GM12891 (cell line): ENCODE results near the gene SNAPC2.
A peak's percentile ranks its signal among the peaks of the same experiment; 100 is the strongest.

ENCODE experiments used
- DNase-seq: peaks from one replicate; pipeline ENCODE4 v3.0.0; 2011; ENCODE audit warnings: low spot score; ENCODE audit not compliant: insufficient read length
- FAIRE-seq: peaks from 2 replicates; lab custom pipeline; 2011; peaks lifted over from hg19 to GRCh38; lab: Jason Lieb, UNC
- PAX5 ChIP-seq: IDR thresholded peaks from 2 replicates; pipeline ENCODE4 v1.6.1; 2011; ENCODE audit warnings: low read length, moderate library complexity, mild to moderate bottlenecking; ENCODE audit not compliant: insufficient read depth, severe bottlenecking
- POLR2A ChIP-seq: IDR thresholded peaks from 2 replicates; pipeline ENCODE4 v1.6.1; 2011; ENCODE audit warnings: low read depth, low read length, control low read depth
- POLR2AphosphoS5 ChIP-seq: IDR thresholded peaks from 2 replicates; pipeline ENCODE4 v1.6.1; 2011; ENCODE audit warnings: low read depth, low read length, control low read depth
- POU2F2 ChIP-seq: IDR thresholded peaks from 2 replicates; pipeline ENCODE4 v1.6.1; 2011; ENCODE audit warnings: low read depth, mild to moderate bottlenecking, control low read depth, low read length, moderate library complexity
- SPI1 ChIP-seq: IDR thresholded peaks from 2 replicates; pipeline ENCODE4 v1.6.1; 2011; ENCODE audit warnings: low read depth, low read length, control low read depth
- TAF1 ChIP-seq: IDR thresholded peaks from 2 replicates; pipeline ENCODE4 v1.6.1; 2011; ENCODE audit warnings: low read depth, low read length, control low read depth

The SNAPC2 gene

GRCh38 chr19:7909471-7910067, 10.6 kb upstream of the SNAPC2 start:
- TF ChIP-seq POU2F2, result no peak
- TF ChIP-seq PAX5, result no peak
- TF ChIP-seq POLR2AphosphoS5, result no peak
- no peak for TF ChIP-seq POLR2A
- no peak for TF ChIP-seq TAF1
- no peak for TF ChIP-seq SPI1
- DNase-seq, result no peak
- FAIRE-seq, result no peak

- no peak for TF ChIP-seq TAF1
- TF ChIP-seq POLR2AphosphoS5, result no peak
- no peak for TF ChIP-seq PAX5
- no peak for TF ChIP-seq POU2F2
- TF ChIP-seq SPI1, result no peak
- no peak for TF ChIP-seq POLR2A
- FAIRE-seq, result no peak
- DNase-seq, result no peak
Measured at GRCh38 chr19:7910321-7911161, 9.6 kb upstream of the SNAPC2 start.

GRCh38 chr19:7911508-7912143, 8.5 kb upstream of the SNAPC2 start:
- no peak for DNase-seq
- FAIRE-seq, result no peak
- TF ChIP-seq SPI1 (no peak), POLR2A (no peak), POU2F2 (no peak), TAF1 (no peak), POLR2AphosphoS5 (no peak), PAX5 (no peak)

GRCh38 chr19:7912144-7912696, 7.9 kb upstream of the SNAPC2 start:
- FAIRE-seq (no peak), DNase-seq (no peak)
- TF ChIP-seq POU2F2 (no peak), SPI1 (no peak), POLR2A (no peak), TAF1 (no peak), POLR2AphosphoS5 (no peak), PAX5 (no peak)

- DNase-seq (no peak), FAIRE-seq (no peak)
- no peak for TF ChIP-seq PAX5
- TF ChIP-seq POU2F2, result no peak
- no peak for TF ChIP-seq SPI1
- no peak for TF ChIP-seq POLR2AphosphoS5
- no peak; the same call in 1 of the 2 replicates for TF ChIP-seq POLR2A
- TF ChIP-seq TAF1, result no peak
Measured at GRCh38 chr19:7912697-7913564, 7.2 kb upstream of the SNAPC2 start.

- TF ChIP-seq POLR2AphosphoS5, result no peak
- FAIRE-seq (no peak), DNase-seq (no peak)
Measured at GRCh38 chr19:7913652-7914051, 6.5 kb upstream of the SNAPC2 start.

- TF ChIP-seq SPI1 (no peak), PAX5 (no peak), TAF1 (no peak), POLR2A (no peak), POLR2AphosphoS5 (no peak)
- no peak for FAIRE-seq
- DNase-seq, result no peak
Measured at GRCh38 chr19:7914099-7914498, 6.0 kb upstream of the SNAPC2 start.

- no peak for DNase-seq
- no peak for FAIRE-seq
- TF ChIP-seq POU2F2 (no peak), PAX5 (no peak), POLR2AphosphoS5 (peak; percentile 63; the same call in 1 of the 2 replicates), POLR2A (no peak), SPI1 (no peak), TAF1 (no peak)
Measured at GRCh38 chr19:7914598-7915045, 5.5 kb upstream of the SNAPC2 start, which contains the start of gene TGFBR3L. Gene TGFBR3L (plus strand): TSS chr19:7914830.
